ENCODE results near the gene VASH1. TPM values are rescaled to one million over a fixed set of nuclear protein-coding genes. Genes with fewer than 3 reads are reported as not detected.
A peak's percentile ranks its signal among the peaks of the same experiment; 100 is the strongest.

Gene VASH1
- total and polyA plus RNA-seq, 2 of the 13 experiments (the other 11 are each of a cell fraction or from before 2014, with no cell fraction given) = 0.11 to 0.24 TPM

GRCh38 chr14:76765461-76765931 is 4.2 kb downstream of the VASH1 start:
- ATAC-seq (no peak), DNase-seq (ENCODE audit: low spot score) (no peak), FAIRE-seq (no peak)
- BruUV-seq (replicated peaks) = no TSS peak
- no peaks in the 10 kb centered on the region for H3K79me2 ChIP-seq (ENCODE audit: insufficient read depth, low read length)
- H3K36me3 ChIP-seq (replicated peaks in 1 of 2; ENCODE audit: control insufficient read depth in 1 of 2, insufficient read depth in 2 of 2, low read length in 2 of 2) = no peaks in the 10 kb centered on the region
- WGBS (ENCODE audit: low lambda C conversion rate) = 28% methylated on average over 5 of the region's 6 CpGs
- no peaks in the 10 kb centered on the region for H4K20me1 ChIP-seq (ENCODE audit: insufficient read depth, low read length)
- H3K9ac ChIP-seq (ENCODE audit: insufficient read depth, low read depth, low read length) = no peak overlapping the region
- TF ChIP-seq KDM5A (IDR thresholded peaks at IDR 0.05; ENCODE audit: borderline replicate concordance, low read length) = no peak
- no peak for TF ChIP-seq ATAD3A (CRISPR knock-in tag; IDR thresholded peaks at IDR 0.05)
- peak; percentile 95 for TF ChIP-seq MNT (IDR thresholded peaks at IDR 0.05)
- TF ChIP-seq ZNF503 (CRISPR knock-in tag; IDR thresholded peaks at IDR 0.05) = no peak
- in situ Hi-C loops (cut with HindIII; ENCODE audit: extremely low pct_ligation_motif_present, low pct_unique_long_range_greater_than_20kb) = no loop called here
- no peak overlapping the region for H3K4me3 ChIP-seq (replicated peaks in 1 of 3; ENCODE audit: insufficient read depth in 1 of 3, low read depth in 2 of 3, low read length in 3 of 3)
- peaks cover 3 to 36% of the 10 kb centered on the region in 2 experiments; a peak in 4 of 5 replicates for H3K27me3 ChIP-seq (ENCODE audit: control insufficient read depth in 1 of 2, insufficient read depth in 2 of 2, low read length in 2 of 2)
- no peak overlapping the region for H2AFZ ChIP-seq (ENCODE audit: low read length)
- no peak overlapping the region for H3K4me2 ChIP-seq (ENCODE audit: low read depth, low read length)
- intact Hi-C loops (cut with micrococcal nuclease; ENCODE audit: unreplicated experiment) = no loop called here
- no peaks in the 10 kb centered on the region for H3K9me3 ChIP-seq (ENCODE audit: low read length)
- H3K27ac ChIP-seq (ENCODE audit: extremely low read length, insufficient read depth, low read length) = no peak overlapping the region
- H3K4me1 ChIP-seq (ENCODE audit: insufficient read depth, low read length) = 0 out of 2 replicates have a peak, but pooled peaks cover 7% of the 10 kb centered on the region
- ChIA-PET CTCF (ENCODE audit: low intra/inter-chr PET ratio, low total read pairs) (no interaction called here), POLR2A (no interaction called here)
